AG04449 (cell line): ENCODE measurements around the gene MESP2.

Experiments
- CTCF ChIA-PET: fragments of 350-600 bp; formaldehyde crosslinking; extraction: SDS; loops from one replicate; lab custom pipeline; 2021; ENCODE audit warnings: antibody characterized with exemption; lab: Yijun Ruan, JAX
- POLR2A ChIA-PET: fragments of 400-600, 350-600 bp; formaldehyde crosslinking; extraction: SDS; loops from one replicate; lab custom pipeline; 2020; ENCODE audit warnings: antibody characterized with exemption, inconsistent platforms; lab: Yijun Ruan, JAX
- DNase-seq: peaks from one replicate; pipeline ENCODE4 v3.0.0-alpha.2; 2010; ENCODE audit warnings: low read depth, low spot score
- H3K4me3 ChIP-seq: 2 replicates; pipeline ENCODE4 v1.5.1; 2011; ENCODE audit warnings: low read depth, mild to moderate bottlenecking, control low read depth, low read length
- CTCF ChIP-seq: IDR thresholded peaks from one replicate; pipeline ENCODE4 v1.5.1; 2011; ENCODE audit warnings: mild to moderate bottlenecking, moderate library complexity, low read length, control low read depth, inconsistent platforms; ENCODE audit not compliant: insufficient read depth; ENCODE audit errors: missing control alignments

Gene MESP2

GRCh38 chr15:89795996-89796395 is 19.9 kb downstream of the MESP2 start:
- no peak overlapping the region for H3K4me3 ChIP-seq
- ChIA-PET POLR2A (interaction anchor here (1.3 kb wide), 1 partner anchor 9 kb away, joined by 8 read pairs; no protein-coding TSS in a partner anchor), CTCF (interaction anchor here (1.2 kb wide), 1 partner anchor 92 kb away, joined by 3 read pairs; no protein-coding TSS in a partner anchor)
- DNase-seq, result no peak
- TF ChIP-seq CTCF, result no peak

- no peak for TF ChIP-seq CTCF
- no peak overlapping the region for H3K4me3 ChIP-seq
- no peak for DNase-seq
- ChIA-PET CTCF (interaction anchor here (1.4 to 1.7 kb wide), 2 partner anchors 36 to 78 kb away, joined by 5 to 8 read pairs; no protein-coding TSS in a partner anchor), POLR2A (no interaction called here)
Observed at GRCh38 chr15:89797678-89798201, 21.6 kb downstream of the MESP2 start.

GRCh38 chr15:89799011-89799911 is 23.1 kb downstream of the MESP2 start:
- ChIA-PET POLR2A (interaction anchor here (1.0 to 1.2 kb wide), 2 partner anchors 8 to 16 kb away, joined by 3 read pairs; no protein-coding TSS in a partner anchor), CTCF (interaction anchor here (1.4 to 2.6 kb wide), 2 partner anchors 38 to 76 kb away, joined by 5 to 6 read pairs; no protein-coding TSS in a partner anchor)
- DNase-seq, result no peak
- TF ChIP-seq CTCF, result no peak
- no peak overlapping the region for H3K4me3 ChIP-seq

GRCh38 chr15:89799918-89800498 is 23.9 kb downstream of the MESP2 start:
- H3K4me3 ChIP-seq, result no peak overlapping the region
- no peak for DNase-seq
- ChIA-PET POLR2A (no interaction called here), CTCF (interaction anchor here (1.4 to 2.6 kb wide), 2 partner anchors 38 to 75 kb away, joined by 5 to 6 read pairs; no protein-coding TSS in a partner anchor)
- no peak for TF ChIP-seq CTCF

- TF ChIP-seq CTCF, result no peak
- no peak overlapping the region for H3K4me3 ChIP-seq
- ChIA-PET POLR2A (interaction anchor here (0.6 kb wide), 1 partner anchor 9 kb away, joined by 3 read pairs; no protein-coding TSS in a partner anchor), CTCF (no interaction called here)
- DNase-seq, result no peak
Observed at GRCh38 chr15:89801471-89802195, 25.5 kb downstream of the MESP2 start.
